22Rv1 (cell line): Measurements from ENCODE around the gene BPIFB4.
"Not testable (repeated sequence)": the region's sequence is repeated elsewhere in the genome, so short reads cannot be mapped to it uniquely, and the experiment has no call there.

Experiments
- ZFX ChIP-seq: fragments of 450-650 bp; IDR thresholded peaks from 2 replicates; pipeline ENCODE4 v1.6.1; 2017; ENCODE audit warnings: antibody characterized with exemption, borderline replicate concordance
- TF ChIP-seq, protein P1 (sequence below): fragments of 450-650 bp; IDR thresholded peaks from 2 replicates; pipeline ENCODE4 v1.5.1; 2017; ENCODE audit warnings: mild to moderate bottlenecking

- TF ChIP-seq, protein P1, sequence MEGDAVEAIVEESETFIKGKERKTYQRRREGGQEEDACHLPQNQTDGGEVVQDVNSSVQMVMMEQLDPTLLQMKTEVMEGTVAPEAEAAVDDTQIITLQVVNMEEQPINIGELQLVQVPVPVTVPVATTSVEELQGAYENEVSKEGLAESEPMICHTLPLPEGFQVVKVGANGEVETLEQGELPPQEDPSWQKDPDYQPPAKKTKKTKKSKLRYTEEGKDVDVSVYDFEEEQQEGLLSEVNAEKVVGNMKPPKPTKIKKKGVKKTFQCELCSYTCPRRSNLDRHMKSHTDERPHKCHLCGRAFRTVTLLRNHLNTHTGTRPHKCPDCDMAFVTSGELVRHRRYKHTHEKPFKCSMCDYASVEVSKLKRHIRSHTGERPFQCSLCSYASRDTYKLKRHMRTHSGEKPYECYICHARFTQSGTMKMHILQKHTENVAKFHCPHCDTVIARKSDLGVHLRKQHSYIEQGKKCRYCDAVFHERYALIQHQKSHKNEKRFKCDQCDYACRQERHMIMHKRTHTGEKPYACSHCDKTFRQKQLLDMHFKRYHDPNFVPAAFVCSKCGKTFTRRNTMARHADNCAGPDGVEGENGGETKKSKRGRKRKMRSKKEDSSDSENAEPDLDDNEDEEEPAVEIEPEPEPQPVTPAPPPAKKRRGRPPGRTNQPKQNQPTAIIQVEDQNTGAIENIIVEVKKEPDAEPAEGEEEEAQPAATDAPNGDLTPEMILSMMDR: peak; percentile 89
- not testable (repeated sequence) for TF ChIP-seq ZFX
Observed at GRCh38 chr20:33095902-33096584, 16.6 kb downstream of the BPIFB4 start.
